ENCODE results near the gene GNB5. TPM values are rescaled to one million over a fixed set of nuclear protein-coding genes. Genes with fewer than 3 reads are reported as not detected.

GNB5 gene
- total RNA-seq, 3 donors from 2014 or later: 5.5 to 23.0 (median 6.3) TPM

GRCh38 chr15:52180196-52180835 is 10.9 kb downstream of the GNB5 start:
- TF ChIP-seq CTCF (IDR thresholded peaks at IDR 0.05): no peak
- peak overlapping the region; percentile 58 for H3K4me3 ChIP-seq
- ATAC-seq (peak; percentile 60), DNase-seq (peak; percentile 30 to 68 (median 31))
- no peaks in the 10 kb centered on the region for H3K36me3 ChIP-seq (ENCODE audit: low read depth)
- intact Hi-C loops (cut with DNase I, micrococcal nuclease): no loop called here
- no peaks in the 10 kb centered on the region for H3K9me3 ChIP-seq
- no peaks in the 10 kb centered on the region for H3K4me1 ChIP-seq (ENCODE audit: low read depth)

GRCh38 chr15:52179278-52180195 is 11.7 kb downstream of the GNB5 start:
- ATAC-seq (peak; percentile 90), DNase-seq (peak; percentile 85 to 92 (median 89))
- no peaks in the 10 kb centered on the region for H3K36me3 ChIP-seq (ENCODE audit: low read depth)
- H3K4me1 ChIP-seq (ENCODE audit: low read depth): no peaks in the 10 kb centered on the region
- H3K9me3 ChIP-seq: no peaks in the 10 kb centered on the region
- intact Hi-C loops (cut with DNase I, micrococcal nuclease): no loop called here
- H3K4me3 ChIP-seq: peak overlapping the region; percentile 58
- TF ChIP-seq CTCF (IDR thresholded peaks at IDR 0.05): no peak

- intact Hi-C loops (cut with DNase I, micrococcal nuclease): no loop called here
- DNase-seq: peak in 1 of 3 donors; percentile 14
- no peaks in the 10 kb centered on the region for H3K4me1 ChIP-seq (ENCODE audit: low read depth)
These were observed 12.4 kb downstream of the GNB5 start for GRCh38 chr15:52178765-52179164.

GRCh38 chr15:52172869-52173268 is 18.3 kb downstream of the GNB5 start:
- intact Hi-C loops (cut with DNase I, micrococcal nuclease): no loop called here
- DNase-seq (no peak), ATAC-seq (no peak)
- Histone ChIP-seq H3K4me1 (ENCODE audit: low read depth) (no peaks in the 10 kb centered on the region), H3K4me3 (no peak overlapping the region), H3K9me3 (no peaks in the 10 kb centered on the region), H3K36me3 (ENCODE audit: low read depth) (no peaks in the 10 kb centered on the region)
- no peak for TF ChIP-seq CTCF (IDR thresholded peaks at IDR 0.05)

More at GRCh38 chr15:52178765-52179164, 12.4 kb downstream of the GNB5 start:
- no peak for ATAC-seq
- H3K9me3 ChIP-seq: no peaks in the 10 kb centered on the region
- no peaks in the 10 kb centered on the region for H3K36me3 ChIP-seq (ENCODE audit: low read depth)
- TF ChIP-seq CTCF (IDR thresholded peaks at IDR 0.05): no peak
- no peak overlapping the region for H3K4me3 ChIP-seq

- no peaks in the 10 kb centered on the region for H3K9me3 ChIP-seq
- ATAC-seq (no peak), DNase-seq (no peak)
- H3K4me1 ChIP-seq (ENCODE audit: low read depth): no peaks in the 10 kb centered on the region
- H3K36me3 ChIP-seq (ENCODE audit: low read depth): no peaks in the 10 kb centered on the region
- no peak overlapping the region for H3K4me3 ChIP-seq
- TF ChIP-seq CTCF (IDR thresholded peaks at IDR 0.05): no peak
- intact Hi-C loops (cut with DNase I, micrococcal nuclease): no loop called here
These were observed 19.4 kb downstream of the GNB5 start for GRCh38 chr15:52171807-52172206.

All from mucosa of descending colon (tissue), 3 donors.